Activated T-helper 1 cell treated with Interleukin-2 at 50 U/mL for 16 hours (primary cell): ENCODE measurements around the gene CIRBP.

ENCODE experiments used
- DNase-seq: peaks from one replicate; pipeline ENCODE4 v3.0.0-alpha.2; 2020; ENCODE audit warnings: low read depth

Gene CIRBP

DNA sequence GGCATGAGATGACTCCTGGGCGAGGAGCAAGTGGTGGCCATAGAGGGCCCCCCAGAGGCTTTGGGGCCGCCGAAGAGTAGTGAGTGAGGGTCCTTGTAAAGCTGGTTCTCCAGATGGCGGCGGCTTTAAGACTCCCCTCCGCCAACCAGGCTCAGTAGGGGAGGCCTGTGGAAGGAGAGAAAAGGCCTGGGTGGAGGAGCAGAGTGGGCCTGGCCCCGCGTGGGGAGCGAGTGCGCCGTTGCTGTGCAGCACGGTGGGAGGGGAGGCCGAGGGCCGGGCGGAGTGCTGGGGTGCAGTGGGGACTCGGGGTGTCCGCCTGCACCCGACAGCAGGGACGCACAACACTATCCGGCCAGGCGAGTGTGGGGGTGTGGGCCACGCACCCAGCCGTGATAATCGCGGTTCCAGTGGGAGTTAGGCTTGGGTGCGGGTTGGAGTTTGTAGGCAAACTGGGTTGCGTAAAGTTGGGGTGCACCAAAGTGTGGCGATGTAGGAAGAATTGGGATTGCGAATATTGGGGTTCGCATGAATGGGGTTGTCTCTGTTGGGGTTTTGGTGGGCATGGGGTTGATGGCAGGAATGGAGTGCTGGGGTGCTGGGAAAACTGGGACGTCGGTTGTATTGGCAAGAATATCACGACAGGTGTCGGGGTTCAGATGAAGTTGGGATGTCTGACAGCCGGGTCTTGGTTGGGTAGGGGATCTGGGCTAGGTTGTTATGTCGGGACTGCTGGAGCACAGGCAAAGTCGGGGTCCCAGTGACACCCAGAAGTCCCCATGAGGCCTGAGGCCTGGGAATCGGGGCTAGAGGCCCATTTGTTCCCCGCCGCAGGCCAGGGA, 687 bp upstream of the CIRBP start:
- no peak for DNase-seq

DNA sequence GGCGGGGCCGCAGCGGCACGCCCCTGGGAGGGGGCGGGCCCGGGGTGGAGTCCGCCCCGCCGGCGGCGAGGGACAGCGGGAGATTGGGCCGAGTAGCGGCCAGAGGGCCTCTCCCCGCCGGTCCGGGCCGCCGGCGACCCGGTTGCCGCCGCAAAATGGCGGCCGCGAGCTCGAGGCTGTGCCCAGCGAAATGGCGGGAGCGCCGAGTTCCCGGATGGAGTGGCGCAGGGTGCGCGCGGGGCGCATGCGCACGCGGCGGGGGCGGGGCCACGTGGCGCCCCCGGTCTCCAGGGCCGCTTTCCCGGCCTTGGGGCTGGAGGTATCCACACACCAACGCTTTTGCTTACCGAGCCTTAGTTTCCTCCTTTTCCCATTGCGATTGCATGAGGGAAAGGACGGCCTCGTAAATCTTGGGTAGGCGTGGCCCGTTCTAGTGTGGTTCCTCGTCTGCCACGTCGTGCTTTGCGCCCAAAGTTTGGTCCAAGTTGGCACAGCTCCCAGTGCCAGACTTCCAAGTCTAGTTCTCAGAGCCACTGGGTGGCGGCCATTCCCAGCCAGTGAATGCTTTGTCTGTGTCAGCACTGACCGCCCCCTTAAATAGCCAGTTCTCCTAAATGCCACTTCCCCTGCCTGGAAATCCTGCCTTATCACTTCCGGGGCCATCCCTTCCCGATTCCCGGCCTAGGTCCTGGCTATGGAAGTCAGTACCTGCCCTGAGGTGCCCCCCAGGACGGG, 513 bp downstream of the CIRBP start:
- peak; percentile 83 for DNase-seq

DNA sequence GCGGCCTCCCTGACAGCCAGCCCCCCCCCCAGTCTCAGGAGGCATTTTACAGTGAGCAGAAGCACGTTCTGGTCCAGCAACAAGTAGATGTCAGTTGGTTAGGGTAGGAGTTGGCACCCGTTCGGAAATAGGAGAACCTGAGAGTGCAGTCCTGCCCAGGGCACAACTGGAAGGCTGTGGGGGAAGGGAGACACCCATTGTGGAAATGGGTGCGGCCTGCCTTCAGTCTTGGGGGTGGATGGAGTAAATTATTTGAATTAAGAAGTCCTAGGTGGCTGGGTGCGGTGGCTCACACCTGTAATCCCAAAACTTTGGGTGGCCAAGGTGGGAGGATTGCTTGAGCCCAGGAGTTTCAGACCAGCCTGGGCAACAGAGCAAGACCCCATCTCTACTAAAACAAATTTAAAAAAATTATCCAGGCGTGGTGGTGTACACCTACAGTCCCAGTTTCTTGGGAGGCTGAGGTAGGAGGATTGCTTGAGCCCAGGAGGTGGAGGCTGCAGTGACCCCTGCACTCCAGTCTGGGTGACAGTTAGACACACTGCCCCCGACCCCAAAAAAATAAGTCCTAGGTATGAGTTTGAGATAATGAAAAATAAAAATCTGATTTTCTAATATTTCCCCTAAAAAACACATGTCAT, 1.2 kb downstream of the CIRBP start:
- no peak for DNase-seq

DNA sequence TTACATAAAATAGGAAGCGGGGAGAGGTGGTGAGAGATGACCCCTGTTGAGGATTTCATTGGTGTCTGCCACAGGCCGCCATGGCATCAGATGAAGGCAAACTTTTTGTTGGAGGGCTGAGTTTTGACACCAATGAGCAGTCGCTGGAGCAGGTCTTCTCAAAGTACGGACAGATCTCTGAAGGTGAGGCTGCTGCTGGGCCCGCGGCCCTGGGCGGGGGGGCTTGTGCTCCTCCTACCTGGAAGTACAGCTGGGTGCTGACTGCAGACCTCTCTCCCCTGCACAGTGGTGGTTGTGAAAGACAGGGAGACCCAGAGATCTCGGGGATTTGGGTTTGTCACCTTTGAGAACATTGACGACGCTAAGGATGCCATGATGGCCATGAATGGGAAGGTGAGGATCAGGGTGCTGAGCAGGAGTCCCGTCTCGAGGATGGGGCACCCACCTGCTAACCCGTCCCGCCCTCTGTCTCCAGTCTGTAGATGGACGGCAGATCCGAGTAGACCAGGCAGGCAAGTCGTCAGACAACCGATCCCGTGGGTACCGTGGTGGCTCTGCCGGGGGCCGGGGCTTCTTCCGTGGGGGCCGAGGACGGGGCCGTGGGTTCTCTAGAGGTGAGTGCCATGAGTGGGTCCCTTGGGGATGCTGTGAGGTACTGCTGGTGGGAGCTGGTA, 1.9 kb downstream of the CIRBP start:
- DNase-seq = no peak

DNA sequence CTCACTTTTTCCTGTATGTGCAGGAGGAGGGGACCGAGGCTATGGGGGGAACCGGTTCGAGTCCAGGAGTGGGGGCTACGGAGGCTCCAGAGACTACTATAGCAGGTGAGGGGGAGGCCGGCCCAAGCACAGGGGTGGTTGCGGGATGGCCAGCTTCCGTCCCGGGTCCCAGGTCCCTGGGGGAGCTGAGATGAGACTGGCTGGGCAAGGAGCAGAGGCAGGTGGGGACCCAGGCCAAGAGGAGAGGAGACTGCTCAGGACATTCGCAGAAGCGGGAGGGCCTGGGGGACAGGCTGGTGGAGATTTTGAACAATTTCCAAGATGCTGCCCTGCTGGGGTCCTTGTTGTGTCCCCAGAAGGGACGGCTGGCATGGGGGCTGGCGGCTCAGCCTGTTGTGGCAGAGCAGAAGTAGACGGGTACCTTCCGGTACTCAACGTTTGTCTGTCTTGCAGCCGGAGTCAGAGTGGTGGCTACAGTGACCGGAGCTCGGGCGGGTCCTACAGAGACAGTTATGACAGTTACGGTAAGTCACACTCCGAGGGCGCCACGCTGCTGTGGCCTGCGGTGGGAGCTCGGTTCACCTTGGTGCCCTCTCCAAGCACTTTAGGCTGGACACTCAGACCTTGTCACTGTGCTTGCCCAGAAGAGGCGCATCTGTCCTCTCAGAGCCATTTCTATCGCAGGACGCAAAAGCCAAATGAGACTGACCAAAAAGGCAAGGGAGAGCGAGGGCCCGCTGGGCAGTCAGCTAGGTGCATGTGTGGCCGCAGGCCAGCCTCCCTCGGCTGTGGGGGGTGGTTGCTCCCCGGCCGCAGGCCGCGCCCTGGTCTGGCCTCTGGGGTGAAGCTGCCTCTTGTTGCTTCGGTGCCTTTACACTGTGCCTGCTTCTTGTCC, 2.6 kb downstream of the CIRBP start:
- DNase-seq = no peak

DNA sequence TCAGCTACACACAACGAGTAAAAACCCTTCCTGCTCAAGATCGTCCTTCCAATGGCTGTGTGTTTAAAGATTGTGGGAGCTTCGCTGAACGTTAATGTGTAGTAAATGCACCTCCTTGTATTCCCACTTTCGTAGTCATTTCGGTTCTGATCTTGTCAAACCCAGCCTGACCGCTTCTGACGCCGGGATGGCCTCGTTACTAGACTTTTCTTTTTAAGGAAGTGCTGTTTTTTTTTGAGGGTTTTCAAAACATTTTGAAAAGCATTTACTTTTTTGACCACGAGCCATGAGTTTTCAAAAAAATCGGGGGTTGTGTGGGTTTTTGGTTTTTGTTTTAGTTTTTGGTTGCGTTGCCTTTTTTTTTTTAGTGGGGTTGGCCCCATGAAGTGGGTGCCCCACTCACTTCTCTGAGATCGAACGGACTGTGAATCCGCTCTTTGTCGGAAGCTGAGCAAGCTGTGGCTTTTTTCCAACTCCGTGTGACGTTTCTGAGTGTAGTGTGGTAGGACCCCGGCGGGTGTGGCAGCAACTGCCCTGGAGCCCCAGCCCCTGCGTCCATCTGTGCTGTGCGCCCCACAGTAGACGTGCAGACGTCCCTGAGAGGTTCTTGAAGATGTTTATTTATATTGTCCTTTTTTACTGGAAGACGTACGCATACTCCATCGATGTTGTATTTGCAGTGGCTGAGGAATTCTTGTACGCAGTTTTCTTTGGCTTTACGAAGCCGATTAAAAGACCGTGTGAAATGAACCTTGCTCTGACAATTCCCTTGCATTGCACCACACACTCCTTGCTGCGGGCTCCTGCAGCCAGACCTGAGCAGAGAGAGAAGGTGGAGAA, 3.5 kb downstream of the CIRBP start:
- no peak for DNase-seq

DNA sequence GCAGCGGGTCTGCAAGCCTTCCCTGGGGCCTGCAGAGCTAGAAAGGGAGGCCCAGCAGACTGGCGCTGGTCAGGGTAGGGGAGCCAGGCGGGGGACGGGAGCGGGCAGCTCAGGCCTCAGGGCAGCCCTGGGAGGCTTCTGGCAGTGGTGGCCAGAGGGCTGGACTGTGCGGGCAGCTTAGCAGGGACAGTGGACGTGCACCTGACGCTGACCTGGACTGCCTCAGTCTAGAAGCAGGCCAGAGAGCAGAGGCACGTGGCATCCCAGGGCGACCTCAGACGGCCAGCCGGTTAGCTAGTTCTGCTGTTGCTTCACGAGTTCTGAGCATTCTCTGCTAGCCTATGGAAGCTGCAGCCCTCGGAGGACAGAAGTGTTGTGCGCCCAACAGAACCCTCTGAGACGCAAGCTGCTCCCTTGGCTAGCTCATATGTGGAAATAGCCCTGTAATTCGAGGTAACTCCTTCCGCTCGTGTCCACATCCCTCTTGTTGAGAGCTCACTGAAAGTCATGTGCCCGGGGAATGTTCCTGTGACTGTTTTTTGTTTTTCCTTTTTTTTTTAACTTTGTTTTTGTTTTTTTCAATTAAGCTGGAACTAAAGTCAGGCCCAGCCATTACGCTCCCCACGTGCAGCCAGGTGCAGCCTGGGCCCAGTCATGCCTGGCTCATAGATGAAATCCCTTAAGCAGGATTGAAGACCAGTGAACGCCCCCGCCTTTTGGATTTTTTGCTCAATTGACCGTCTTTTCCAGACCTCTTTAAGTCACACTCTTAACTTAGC, 4.3 kb downstream of the CIRBP start:
- no peak for DNase-seq

DNA sequence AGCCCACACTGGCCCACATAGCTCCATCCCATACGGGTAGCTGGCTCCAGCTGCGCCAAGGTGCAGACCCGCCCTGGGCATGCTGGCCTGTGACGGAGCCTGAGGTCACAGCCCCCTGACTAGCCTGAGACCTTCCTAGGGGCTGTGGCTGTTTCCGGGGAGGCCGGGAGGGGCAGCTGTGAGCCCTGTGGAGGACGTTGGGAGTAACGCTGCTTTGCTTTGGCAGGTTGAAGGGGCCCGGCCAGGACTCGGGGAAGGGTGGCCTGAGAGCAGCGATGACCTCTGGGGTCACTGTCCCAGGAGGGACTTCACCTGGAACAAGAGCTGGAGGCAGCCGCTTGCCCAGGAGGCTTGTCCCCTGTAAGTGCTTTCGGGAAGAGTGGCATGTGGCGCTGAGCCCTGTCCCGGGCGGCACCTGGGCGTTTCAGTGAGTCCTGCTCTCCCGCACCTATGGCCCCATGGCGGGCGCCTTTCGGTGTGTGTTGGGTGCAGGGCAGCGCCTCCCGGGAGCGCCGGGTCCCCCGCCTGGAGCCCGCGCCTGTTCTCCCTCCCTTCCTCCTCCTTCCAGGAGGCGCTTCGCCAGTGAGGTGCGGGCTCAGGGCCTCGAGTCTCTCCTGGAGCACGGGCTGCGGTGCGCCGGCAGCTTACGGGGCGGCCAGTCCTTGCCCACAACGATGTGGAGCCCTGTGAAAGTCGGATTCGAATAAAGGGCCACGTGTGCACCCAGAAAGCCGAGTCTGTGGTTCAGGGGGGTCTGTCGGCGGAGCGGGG, 5.1 kb downstream of the CIRBP start:
- DNase-seq = no peak

DNA sequence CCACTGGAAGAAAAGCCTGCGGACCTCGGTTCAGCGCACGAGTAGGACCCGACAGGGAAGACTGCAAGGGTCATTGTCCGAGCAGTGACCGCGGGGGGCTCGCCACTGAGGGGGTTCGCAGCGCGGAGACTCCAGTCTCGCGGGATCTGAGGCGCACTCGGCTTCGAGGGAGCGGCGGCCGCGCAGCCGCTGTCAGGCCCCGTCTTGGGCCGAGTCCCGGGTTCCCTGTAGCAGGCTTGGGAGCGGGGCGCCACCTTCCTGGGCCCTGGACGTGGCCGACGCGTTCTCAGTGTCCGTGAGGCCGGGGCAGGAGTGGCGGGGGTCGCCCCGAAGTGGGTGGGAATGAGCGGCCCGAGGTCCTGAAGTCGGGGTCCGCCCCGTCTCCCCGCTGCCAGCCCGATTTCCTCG, 5.7 kb downstream of the CIRBP start:
- DNase-seq = no peak

DNA sequence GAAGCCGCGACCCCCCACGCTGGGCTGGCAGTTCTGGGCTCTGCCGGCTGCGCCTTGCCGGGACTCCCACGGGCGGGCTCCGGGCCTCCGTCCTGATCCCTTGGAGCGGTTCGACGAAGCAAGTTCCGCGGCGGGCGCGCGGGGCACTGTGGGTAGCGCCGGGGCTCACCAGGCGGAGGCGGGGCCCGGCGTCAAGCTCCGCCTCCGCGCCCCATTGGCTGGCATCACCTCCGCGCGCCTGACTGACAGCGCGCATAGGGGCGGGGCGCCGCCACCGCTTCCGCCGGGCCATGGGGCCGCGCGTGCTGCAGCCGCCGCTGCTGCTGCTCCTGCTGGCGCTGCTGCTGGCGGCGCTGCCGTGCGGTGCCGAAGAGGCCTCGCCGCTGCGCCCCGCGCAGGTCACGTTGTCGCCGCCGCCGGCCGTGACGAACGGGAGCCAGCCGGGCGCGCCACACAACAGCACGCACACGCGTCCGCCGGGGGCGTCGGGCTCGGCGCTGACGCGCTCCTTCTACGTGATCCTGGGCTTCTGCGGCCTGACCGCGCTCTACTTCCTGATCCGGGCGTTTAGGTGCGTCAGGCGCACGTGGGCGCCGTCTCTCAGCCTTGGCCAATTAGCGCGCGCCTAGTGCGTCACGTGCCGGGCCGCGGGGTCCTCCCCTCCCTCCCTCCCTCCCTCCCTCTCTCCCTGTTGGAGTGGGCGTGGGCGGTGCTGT, 6.3 kb downstream of the CIRBP start, which contains the start of gene FAM174C:
FAM174C (plus strand) TSS at position 271 of the 716 bp plus-strand sequence; CDS start at position 291, 20 bp downstream.
- DNase-seq = peak; percentile 94

DNA sequence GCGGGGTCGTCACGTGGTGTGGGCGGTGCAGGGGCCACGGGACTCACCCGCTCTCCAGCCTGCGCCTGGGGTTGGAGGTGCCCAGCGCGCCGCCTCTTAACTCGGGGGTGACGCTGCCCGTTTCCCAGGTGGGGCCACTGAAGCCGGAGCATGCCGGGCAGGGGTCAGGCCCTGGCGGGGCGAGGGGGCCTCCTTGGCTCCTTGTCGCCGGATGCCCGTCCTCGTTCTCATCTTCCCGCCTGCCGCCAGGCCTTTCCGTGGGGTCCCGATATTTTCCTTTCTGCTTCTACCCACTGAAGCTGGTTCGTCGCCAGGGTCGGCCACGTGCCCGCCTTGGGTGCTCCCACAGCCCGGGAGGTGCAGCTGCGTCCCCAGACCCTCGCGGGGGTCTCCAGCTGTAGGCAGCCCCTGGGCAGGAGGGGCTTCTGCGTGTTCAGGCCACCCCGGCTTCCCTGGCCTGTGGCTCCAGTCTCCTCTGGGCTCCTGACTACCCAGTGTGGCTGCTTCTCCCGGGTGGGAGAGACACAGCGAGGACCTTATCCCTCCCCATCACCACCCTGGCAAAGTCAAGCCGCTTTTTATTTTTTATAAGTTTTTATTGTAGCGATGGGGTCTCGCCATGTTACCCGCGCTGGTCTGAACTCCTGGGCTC, 7.0 kb downstream of the CIRBP start:
- DNase-seq = no peak

DNA sequence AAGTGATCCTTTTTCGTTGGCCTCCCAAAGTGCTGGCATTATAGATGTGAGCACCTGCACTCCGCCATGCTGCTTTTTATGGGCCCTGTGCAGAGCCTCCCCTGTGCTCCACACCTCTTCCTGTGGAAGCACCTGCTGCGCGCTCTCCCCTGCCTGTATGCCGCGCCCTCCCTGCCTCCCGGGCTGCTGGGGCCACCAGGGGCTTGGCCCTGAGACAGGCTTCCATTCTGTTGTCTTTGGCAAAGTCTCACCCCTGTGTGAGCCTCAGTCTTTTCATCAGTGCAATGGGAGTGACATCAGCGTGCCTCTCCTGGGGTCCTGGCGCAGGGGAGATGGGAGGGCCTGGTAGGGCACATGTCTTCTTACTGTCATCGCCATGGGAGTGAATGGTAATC, 7.5 kb downstream of the CIRBP start:
- DNase-seq = no peak

DNA sequence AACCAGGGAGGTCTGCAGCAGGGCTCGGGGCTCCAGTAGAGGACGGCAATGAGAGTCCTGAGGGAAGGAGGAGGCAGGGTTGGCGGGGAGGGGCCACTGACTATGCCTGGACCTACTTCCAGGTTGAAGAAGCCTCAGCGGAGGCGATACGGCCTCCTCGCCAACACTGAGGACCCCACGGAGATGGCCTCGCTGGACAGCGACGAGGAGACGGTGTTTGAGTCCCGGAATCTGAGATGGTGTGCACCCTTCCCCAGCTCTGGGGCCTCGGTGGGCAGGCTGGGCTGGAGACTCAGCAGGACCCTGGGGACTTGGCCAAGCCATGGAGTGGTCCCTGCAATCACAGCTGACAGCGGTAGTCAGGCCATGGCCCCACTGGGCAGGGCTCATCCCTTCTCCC, 7.9 kb downstream of the CIRBP start:
- no peak for DNase-seq

DNA sequence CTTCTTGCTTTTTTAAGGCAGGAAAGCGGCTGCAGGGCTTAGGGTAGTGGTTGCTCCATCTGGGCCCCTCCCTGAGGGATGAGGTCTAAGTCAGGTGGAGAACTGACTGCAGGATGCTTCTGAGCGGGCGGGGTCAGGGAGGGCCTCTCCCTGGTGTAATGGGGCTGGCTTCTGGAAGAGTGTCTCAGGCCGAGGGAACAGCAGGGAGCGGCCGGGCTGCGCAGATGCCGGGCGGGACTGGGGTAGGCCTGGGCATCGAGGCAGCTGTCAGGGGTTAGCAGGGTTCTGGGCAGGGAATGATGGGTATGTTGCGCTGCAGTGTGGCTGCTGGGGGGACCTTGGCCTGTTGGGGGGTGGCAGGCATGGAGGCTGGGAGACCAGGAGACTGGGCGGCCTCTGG, 8.9 kb downstream of the CIRBP start:
- DNase-seq = no peak

DNA sequence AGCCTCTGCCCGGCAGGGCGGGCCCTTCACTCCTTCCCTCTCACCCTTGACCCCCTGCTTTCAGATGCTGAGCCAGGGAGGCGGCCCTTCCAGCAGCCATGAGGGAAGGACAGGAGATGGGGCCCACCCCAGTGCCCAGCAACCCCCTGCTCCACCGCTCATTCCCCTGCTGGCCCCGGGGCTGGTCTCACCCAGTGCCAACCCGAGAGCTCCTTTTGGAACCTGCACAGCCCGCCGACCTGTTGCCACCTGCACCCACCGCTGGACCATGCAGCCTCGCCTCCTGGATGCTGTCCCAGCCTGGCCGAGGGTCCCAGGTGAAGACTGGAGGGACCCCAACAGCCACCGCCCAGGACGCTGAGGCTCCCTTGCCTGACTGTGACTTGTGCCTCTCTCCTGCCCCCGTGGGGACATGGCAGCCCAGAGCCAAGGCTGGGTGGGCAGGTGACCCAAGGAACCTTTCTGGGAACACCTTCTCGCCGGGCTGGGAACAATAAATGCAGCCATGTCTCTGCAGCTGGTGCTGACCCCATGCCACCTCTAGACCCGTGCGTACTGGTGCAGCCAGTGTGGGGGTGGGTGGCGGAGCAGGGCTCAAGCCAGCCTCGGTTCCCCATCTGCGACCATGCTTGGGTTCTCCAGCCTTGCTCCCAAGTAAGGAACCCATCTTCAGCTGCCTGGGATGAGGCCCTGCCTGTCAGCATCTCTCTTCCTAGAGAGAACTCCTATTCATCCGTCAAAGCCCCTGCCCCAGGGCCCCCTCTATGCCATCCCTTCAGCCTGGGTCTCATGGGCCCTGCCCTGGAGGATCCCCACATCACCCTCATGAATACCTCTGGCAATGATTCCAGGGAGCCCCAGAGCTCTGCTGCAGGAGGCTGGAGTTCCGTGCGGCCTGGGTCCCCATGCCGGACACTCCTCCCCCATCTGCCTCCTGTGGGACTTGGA, 9.9 kb downstream of the CIRBP start:
- DNase-seq = no peak

DNA sequence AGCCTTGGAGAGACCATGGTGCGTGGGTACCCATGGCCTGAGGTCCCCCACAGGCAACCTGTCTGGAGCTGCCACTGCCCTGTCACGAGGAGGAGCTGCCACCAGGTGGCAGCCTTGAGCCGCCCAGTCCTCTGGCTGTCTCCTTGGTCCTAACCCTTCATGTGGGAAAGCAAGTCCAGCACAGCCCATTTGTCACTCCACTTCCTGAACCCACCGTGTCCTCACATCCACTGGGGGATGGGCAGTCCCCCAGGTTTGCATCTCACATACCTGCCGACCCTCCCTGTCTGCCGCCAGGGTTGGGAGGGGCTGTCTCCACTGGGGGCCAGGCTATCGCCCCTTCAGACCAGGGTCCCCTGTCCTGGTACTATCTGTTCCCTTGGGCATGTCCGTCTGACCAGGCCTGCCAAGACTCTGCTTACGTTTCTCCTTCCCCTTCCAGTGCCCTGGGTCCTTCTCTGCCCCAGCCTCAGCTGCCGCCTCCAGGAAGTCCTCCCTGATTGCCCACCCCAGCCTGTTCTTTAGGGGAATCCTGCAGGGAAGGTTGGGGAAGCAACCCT, 10.7 kb downstream of the CIRBP start:
- peak; percentile 65 for DNase-seq
